ENCODE results near the gene TFR2. TPM values are rescaled to one million over a fixed set of nuclear protein-coding genes. Genes with fewer than 3 reads are reported as not detected.

TFR2 gene
- 1 to 10 TPM; 1.9 to 6.6 (median 2.4) TPM for total RNA-seq
- polyA plus RNA-seq = 1 to 10 TPM; 1.7 to 1.9 (median 1.8) TPM
- long read RNA-seq, donor 1, partial matches to known transcripts = 68 of 189 reads
- long read RNA-seq, donor 1, other reads (novel, unspliced or antisense) = 121 of 189 reads
- long read RNA-seq, donor 2, partial matches to known transcripts = 0 of 2 reads
- long read RNA-seq, donor 2, other reads (novel, unspliced or antisense) = 0 of 2 reads

- no peak for TF ChIP-seq CTCF (IDR thresholded peaks at IDR 0.05 in 8 of 11, conservative IDR thresholded peaks at IDR 0.05 in 3 of 11)
- TF ChIP-seq POLR2AphosphoS5 (IDR thresholded peaks at IDR 0.05) = no peak
- no peak for TF ChIP-seq POLR2A (IDR thresholded peaks at IDR 0.05)
- Histone ChIP-seq H3K4me1 (peaks cover 0 to 4% (median 0%) of the 10 kb centered on the region in 6 donors), H3K27me3 (replicated peaks in 1 of 7) (peaks cover 0 to 33% (median 11%) of the 10 kb centered on the region in 7 donors), H3K36me3 (no peaks in the 10 kb centered on the region), H3K4me3 (peak within 1 kb of the TSS in 1 of 8 donors; percentile 6), H3K27ac (no peak within 1 kb of the TSS), H3K9me3 (no peaks in the 10 kb centered on the region)
- no peak for DNase-seq
- 39 to 51% (median 48%) methylated on average over 9 to 10 of the region's 10 CpGs for WGBS, 5 donors
- intact Hi-C loops (cut with DNase I; ENCODE audit: low total_unique reads) = no loop called here
Observed at GRCh38 chr7:100641463-100641859, at the start of gene TFR2. Gene TFR2, minus strand, starts transcription at chr7:100641552. Its CDS starts 43 bp downstream, at chr7:100641509.

GRCh38 chr7:100689230-100690135, 48.1 kb upstream of the TFR2 start:
- Histone ChIP-seq H3K4me1 (peaks cover 36 to 59% (median 50%) of the 10 kb centered on the region in 6 donors), H3K27ac (peak overlapping the region in 2 of 8 donors; percentile 21 to 42), H3K27me3 (replicated peaks in 1 of 7) (no peaks in the 10 kb centered on the region), H3K9me3 (no peaks in the 10 kb centered on the region), H3K4me3 (no peak overlapping the region), H3K36me3 (peaks cover 0 to 58% (median 46%) of the 10 kb centered on the region in 6 donors)
- intact Hi-C loops (cut with DNase I; ENCODE audit: low total_unique reads) = no loop called here
- 75 to 90% (median 81%) methylated on average over 17 to 18 of the region's 18 CpGs for WGBS, 5 donors
- TF ChIP-seq POLR2AphosphoS5 (IDR thresholded peaks at IDR 0.05) (peak in 1 of 3 donors; percentile 41), POLR2A (IDR thresholded peaks at IDR 0.05) (no peak), CTCF (IDR thresholded peaks at IDR 0.05 in 8 of 11, conservative IDR thresholded peaks at IDR 0.05 in 3 of 11) (no peak)
- no peak for DNase-seq

GRCh38 chr7:100688326-100688860, 47.0 kb upstream of the TFR2 start:
- H3K9me3 ChIP-seq = no peaks in the 10 kb centered on the region
- DNase-seq = no peak
- H3K27me3 ChIP-seq (replicated peaks in 1 of 7) = no peaks in the 10 kb centered on the region
- no peak for TF ChIP-seq POLR2A (IDR thresholded peaks at IDR 0.05)
- TF ChIP-seq POLR2AphosphoS5 (IDR thresholded peaks at IDR 0.05) = peak in 1 of 3 donors; percentile 15
- H3K4me1 ChIP-seq = peaks cover 36 to 57% (median 47%) of the 10 kb centered on the region in 6 donors
- H3K27ac ChIP-seq = peak overlapping the region in 2 of 8 donors; percentile 11 to 13
- no peak overlapping the region for H3K4me3 ChIP-seq
- peaks cover 0 to 68% (median 57%) of the 10 kb centered on the region in 6 donors for H3K36me3 ChIP-seq
- intact Hi-C loops (cut with DNase I; ENCODE audit: low total_unique reads) = no loop called here
- 86 to 93% (median 88%) methylated on average over 16 of the region's 16 CpGs for WGBS, 5 donors

GRCh38 chr7:100687751-100688300, 46.5 kb upstream of the TFR2 start:
- Histone ChIP-seq H3K27ac (peak overlapping the region in 2 of 8 donors; percentile 11 to 13), H3K9me3 (no peaks in the 10 kb centered on the region), H3K4me1 (peaks cover 32 to 51% (median 42%) of the 10 kb centered on the region in 6 donors), H3K36me3 (peaks cover 0 to 74% (median 63%) of the 10 kb centered on the region in 6 donors), H3K27me3 (replicated peaks in 1 of 7) (no peaks in the 10 kb centered on the region), H3K4me3 (no peak overlapping the region)
- 80 to 90% (median 85%) methylated on average over 23 to 25 of the region's 25 CpGs for WGBS, 5 donors
- intact Hi-C loops (cut with DNase I; ENCODE audit: low total_unique reads) = no loop called here
- no peak for DNase-seq
- TF ChIP-seq POLR2AphosphoS5 (IDR thresholded peaks at IDR 0.05) (peak in 1 of 3 donors; percentile 17), CTCF (IDR thresholded peaks at IDR 0.05 in 8 of 11, conservative IDR thresholded peaks at IDR 0.05 in 3 of 11) (no peak)
